SK-N-MC (cell line): ENCODE results near the gene FBXW11.

Source experiments
- EZH2 ChIP-seq: fragments of 200-600 bp; sonication (generic); IDR thresholded peaks from one replicate; pipeline ENCODE4 v1.6.1; 2017; ENCODE audit warnings: antibody characterized with exemption
- POLR2AphosphoS5 ChIP-seq: IDR thresholded peaks from 2 replicates; pipeline ENCODE4 v1.6.1; 2012; ENCODE audit warnings: mild to moderate bottlenecking, low read depth, low read length, borderline replicate concordance

DNA sequence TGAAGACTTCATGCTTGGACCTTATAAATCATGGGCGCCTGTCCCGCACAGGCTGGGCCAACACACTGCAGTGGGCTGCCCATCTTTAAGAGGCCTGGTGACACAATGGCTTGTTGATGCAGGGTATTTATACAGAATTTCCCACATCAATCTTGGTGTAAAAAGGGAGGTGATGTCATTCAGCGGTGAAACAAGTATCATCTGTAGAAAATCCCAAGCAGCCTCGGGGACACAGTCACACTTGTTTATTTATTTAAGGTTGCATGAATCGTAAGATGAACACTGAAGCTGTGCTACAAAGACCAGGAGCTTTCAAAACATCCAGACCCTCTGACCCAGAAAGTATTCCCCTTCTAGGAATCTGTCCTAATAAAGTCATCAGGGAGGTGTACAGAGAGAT, 180.3 kb downstream of the FBXW11 start:
- TF ChIP-seq EZH2: no peak
- no peak for TF ChIP-seq POLR2AphosphoS5
